GM19035 (cell line): ENCODE data around the gene CCL27.
"Not testable (repeated sequence)": the region's sequence is repeated elsewhere in the genome, so short reads cannot be mapped to it uniquely, and the experiment has no call there.

ENCODE experiments used
- ATAC-seq: cut with Tn5 transposase; IDR thresholded peaks from one replicate; pipeline ENCODE4 v1.9.1; 2021; ENCODE audit not compliant: unreplicated experiment

Gene CCL27

DNA sequence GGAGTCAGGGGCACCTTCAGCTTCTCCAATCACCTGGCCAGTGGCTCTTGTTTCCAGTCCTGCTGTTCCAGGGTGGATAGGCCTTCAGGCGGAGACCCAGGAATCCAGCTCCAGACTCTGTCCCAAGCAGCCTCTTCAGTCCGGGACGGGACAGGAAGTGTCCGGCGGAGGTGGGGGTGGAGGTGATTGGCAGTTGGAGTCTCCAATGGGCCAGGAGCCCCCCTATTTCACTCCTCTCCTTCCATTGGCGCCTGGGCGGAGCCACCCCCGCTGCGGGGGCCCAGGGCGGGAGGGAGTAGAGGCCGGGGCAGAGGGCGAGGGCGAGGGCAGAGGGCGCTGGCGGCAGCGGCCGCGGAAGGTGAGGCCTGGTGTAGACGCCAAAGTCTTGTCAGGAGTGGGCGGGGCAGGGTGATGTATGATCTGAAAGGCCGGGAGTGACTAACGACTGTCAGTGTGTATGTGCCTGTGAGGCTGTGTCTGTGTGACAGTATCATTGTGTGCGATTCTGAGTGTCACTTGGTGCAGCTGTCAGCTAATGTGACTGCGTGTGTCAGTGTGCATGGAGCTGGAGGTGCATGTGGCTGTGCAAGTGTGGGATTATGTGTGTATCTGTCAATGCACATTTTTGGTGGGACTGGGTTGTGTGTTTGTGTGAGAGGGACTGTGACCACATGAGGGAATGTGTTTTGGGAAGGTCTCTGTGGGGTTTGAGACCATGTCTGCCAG, 10.4 kb downstream of the CCL27 start, which contains the start of gene IL11RA:
Gene IL11RA, plus strand, starts transcription at position 310 of the 726 bp plus-strand sequence. CDS start 3,033 bp downstream, outside the sequence.
- ATAC-seq: no peak

- no peak for ATAC-seq
These were observed 11.1 kb downstream of the CCL27 start for GRCh38 chr9:34651321-34651720.

- no peak for ATAC-seq
These were observed 11.6 kb downstream of the CCL27 start for GRCh38 chr9:34650816-34651215.

- no peak for ATAC-seq
These were observed 13.8 kb downstream of the CCL27 start for GRCh38 chr9:34648673-34649072.

DNA sequence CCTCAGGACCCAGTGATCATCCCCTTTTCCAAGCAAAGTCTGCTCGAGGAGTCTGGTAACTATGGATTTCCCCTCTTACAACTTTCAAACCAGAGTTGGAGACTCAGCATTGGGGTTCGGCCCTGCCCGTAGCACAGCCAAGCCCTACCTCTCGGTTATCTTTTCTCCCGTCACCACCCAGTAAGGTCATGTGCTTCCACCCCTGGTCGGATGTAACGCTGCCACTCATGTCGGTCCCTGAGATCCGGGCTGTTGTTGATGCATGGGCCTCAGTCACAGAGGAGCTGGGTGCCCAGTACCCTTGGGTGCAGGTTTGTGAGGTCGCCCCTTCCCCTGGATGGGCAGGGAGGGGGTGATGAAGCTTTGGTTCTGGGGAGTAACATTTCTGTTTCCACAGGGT, 14.8 kb downstream of the CCL27 start:
- no peak for ATAC-seq

GRCh38 chr9:34647084-34647403, 15.4 kb downstream of the CCL27 start:
- ATAC-seq: no peak

DNA sequence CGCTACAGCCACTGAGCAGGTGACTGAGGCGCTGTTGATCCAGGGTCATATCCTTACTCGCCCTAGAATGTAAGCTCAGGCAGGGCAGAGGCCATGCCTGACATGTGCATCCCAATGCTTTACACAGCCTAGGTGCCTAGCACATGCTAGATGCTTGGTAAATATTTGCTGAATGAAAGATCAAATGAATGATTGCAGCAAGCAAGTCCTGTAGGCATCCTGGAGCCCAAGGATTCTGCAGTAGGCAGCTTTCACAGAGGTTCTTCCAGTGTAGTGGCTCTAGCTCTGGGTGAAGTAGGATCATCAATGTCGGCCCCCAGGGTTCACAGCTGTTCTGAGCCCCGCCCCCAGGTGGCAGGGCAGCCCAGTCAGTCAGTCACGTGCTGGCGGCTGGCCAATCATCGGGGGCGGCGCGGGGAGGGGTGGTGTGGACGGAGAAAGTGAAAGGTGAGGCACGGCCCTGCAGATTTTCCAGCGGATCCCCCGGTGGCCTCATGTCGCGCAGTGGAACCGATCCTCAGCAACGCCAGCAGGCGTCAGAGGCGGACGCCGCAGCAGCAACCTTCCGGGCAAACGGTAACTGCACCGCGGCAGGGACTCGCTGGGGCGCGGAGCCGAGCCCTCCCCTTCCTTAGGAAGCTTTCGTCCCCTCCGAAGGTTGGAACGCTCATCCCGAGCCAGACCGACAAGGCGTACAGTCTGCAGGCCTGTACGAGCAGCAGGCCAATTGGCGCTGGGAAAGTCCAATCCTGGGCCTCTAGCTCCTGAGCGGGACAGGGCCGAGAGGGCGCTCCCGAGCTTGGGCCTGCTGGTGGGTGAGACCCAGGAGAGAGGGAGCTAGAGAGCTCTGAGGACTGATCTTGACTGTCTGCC, 16.0 kb downstream of the CCL27 start, which contains the start of gene GALT:
Gene GALT, plus strand, starts transcription at position 465 of the 873 bp plus-strand sequence. Its CDS starts 30 bp downstream, at position 495.
- ATAC-seq: peak; percentile 91

DNA sequence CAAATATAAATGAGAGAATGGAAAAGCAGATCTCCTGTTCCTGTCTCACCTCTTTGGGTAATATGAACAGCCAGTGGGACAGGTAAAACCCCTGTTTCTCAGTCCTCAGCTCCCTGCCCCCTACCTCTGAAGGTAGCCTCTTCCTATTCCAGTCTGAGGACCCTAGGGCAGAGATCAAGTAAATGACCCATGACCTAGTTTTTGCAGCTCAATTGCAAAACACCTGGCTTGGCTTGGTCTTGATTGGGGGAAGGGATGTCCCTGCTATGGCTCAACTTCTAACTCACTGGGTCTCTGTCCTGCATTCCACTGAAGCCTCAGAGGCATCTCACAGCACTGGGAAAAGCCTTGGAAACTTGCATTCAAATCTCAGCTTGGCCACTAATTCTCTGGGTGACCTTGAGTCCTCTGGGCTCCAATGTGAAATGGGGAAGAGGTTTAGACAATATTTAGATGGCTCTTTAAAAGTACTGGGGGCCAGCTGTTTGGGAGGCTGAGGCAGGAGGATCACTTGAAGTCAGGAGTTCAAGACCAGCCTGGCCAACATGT, 17.6 kb downstream of the CCL27 start:
- no peak for ATAC-seq

GRCh38 chr9:34642679-34643078, 19.8 kb downstream of the CCL27 start:
- no peak for ATAC-seq

GRCh38 chr9:34639322-34639721, 23.1 kb downstream of the CCL27 start:
- not testable (repeated sequence) for ATAC-seq

DNA sequence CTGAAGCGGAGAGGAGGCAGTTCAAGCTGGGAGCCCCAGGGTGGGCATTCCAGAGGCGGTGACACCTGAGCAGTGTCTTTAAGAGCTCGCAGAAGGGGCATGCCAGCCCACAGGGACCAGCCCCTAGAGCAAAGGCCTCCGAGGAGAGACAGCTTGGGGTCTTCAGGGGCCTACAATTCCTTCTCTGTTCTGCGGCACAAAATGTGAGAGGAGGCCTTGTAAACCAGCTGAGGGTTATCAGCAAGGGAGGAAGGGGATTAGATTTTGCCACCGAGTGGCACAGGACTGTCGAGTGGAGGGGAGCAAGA, 24.4 kb downstream of the CCL27 start:
- ATAC-seq: peak; percentile 3

GRCh38 chr9:34637356-34638137, 24.9 kb downstream of the CCL27 start, which contains the start of gene SIGMAR1:
SIGMAR1 (minus strand) TSS chr9:34637787; CDS start chr9:34637697, 90 bp downstream.
- ATAC-seq: peak; percentile 89

GRCh38 chr9:34636791-34637355, 25.6 kb downstream of the CCL27 start:
- ATAC-seq: peak; percentile 16

DNA sequence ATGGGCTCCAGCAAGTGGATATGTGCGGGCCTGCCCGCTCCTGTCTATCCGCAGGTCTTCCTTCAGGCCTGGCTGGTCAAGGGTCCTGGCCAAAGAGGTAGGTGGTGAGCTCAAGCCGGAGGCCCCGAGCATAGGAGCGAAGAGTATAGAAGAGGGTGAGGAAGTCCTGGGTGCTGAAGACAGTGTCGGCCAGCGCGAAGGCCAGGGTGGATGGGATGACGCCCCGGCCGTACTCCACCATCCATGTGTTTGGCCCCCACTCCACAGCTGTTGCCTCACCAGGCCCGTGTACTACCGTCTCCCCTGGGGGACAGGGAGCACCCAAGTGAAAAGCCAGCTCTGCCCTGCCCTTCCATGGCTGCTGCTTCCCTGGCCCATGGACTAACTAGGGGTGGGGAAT, 26.9 kb downstream of the CCL27 start:
- no peak for ATAC-seq

DNA sequence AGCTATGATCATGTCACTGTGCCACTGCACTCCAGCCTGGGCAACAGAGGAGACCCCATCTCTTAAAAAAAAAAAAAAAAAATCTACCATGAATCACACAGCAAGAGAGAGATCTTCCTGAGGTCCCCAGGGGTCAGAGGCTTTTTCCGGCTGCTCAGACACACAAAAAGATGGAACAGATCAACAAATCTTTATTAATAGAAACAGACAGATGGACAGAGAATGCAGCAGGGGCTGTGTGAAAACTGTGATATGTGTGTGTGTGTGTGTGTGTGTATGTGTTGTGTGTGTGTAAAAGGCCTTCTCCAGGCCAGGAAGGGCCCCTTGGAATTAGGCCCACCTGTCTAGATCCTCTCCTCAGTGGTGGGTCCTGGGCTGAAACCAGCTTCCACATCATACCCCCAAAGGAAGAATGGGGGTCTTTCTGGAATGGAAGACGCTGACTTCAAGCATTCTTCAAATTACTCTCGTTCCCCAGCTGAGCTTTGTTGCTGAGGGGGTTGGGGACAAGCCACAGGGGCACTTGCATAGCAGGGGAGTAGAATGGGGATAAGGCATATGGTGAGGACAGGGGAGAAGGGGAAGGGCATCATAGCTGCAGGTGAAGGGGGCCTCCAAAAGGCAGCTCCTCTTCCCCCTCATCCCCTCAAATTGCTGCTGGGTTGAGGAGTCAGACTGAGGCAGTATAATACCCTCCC, 27.8 kb downstream of the CCL27 start:
- ATAC-seq: no peak

- ATAC-seq: no peak
These were observed 28.5 kb downstream of the CCL27 start for GRCh38 chr9:34633851-34634550.

DNA sequence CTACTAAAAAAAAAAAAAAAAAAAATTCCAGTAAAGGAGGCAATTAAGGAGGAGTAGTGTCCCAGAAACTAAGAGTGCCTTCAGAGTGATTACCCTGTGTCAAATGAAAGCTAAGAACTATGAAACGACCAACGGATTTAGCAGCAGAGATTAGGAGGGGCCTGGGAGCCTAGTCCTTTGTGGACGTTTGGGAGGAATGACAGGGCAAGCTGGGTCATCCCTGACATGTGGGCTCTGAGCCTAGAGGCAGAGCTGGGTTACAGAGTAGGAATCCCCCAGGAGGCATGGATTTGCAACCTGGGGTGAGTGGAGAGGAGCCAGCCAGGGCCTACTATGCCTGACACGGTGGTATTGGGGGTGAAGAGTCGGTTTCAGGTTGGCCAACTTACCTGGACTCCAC, 29.3 kb downstream of the CCL27 start:
- ATAC-seq: no peak

GRCh38 chr9:34630402-34631154, 31.9 kb downstream of the CCL27 start:
- no peak for ATAC-seq

DNA sequence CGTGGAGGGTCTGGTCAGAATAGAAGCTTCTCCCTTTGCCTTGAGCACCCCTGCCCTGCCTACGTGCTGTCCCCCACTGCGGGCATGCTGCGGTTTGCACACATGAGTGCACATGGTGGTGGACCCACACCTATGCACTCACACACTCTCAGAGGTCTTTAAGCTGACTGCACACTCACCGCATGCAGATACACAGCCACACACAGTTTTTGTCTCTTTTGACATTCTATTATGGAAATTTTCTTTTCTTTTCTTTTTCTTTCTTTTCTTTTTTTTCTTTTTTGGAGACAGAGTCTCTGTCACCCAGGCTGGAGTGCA, 33.0 kb downstream of the CCL27 start:
- no peak for ATAC-seq
